Mesendoderm (in vitro differentiated cells): ENCODE measurements around the gene METTL1.

Source experiments
- DNase-seq: peaks from one replicate; pipeline ENCODE4 v3.0.0; 2013
- H2AK5ac ChIP-seq: 2 replicates; pipeline ENCODE4 v1.6.1; 2013; ENCODE audit warnings: low read length, inconsistent platforms
- H2BK120ac ChIP-seq: 2 replicates; pipeline ENCODE4 v1.6.1; 2013; ENCODE audit warnings: low read depth, mild to moderate bottlenecking, low read length, moderate library complexity, mixed read lengths
- H2BK15ac ChIP-seq: replicated peaks from 2 replicates; pipeline ENCODE4 v1.6.1; 2013; ENCODE audit warnings: low read depth, mild to moderate bottlenecking, moderate library complexity
- H2BK5ac ChIP-seq: 2 replicates; pipeline ENCODE4 v1.6.1; 2013; ENCODE audit warnings: low read length, inconsistent platforms
- H3K18ac ChIP-seq: 2 replicates; pipeline ENCODE4 v1.6.1; 2013; ENCODE audit warnings: mild to moderate bottlenecking, low read length, mixed read lengths
- H3K23ac ChIP-seq: one replicate; pipeline ENCODE4 v1.6.1; 2013; ENCODE audit warnings: low read length
- H3K27ac ChIP-seq: 2 replicates; pipeline ENCODE4 v1.5.1; 2013; ENCODE audit warnings: low read depth, mild to moderate bottlenecking, inconsistent platforms, low read length, moderate library complexity
- H3K27me3 ChIP-seq: 2 replicates; pipeline ENCODE4 v1.6.1; 2013; ENCODE audit warnings: low read length, control low read depth, mild to moderate bottlenecking, inconsistent platforms; ENCODE audit not compliant: insufficient read depth, poor library complexity
- H3K36me3 ChIP-seq: 2 replicates; pipeline ENCODE4 v1.6.1; 2013; ENCODE audit warnings: low read length, inconsistent platforms; ENCODE audit not compliant: control insufficient read depth, insufficient read depth
- H3K4ac ChIP-seq: one replicate; pipeline ENCODE4 v1.6.1; 2013; ENCODE audit warnings: low read depth, mild to moderate bottlenecking, low read length, moderate library complexity
- H3K4me1 ChIP-seq: 2 replicates; pipeline ENCODE4 v1.6.1; 2013; ENCODE audit warnings: low read depth, low read length, inconsistent platforms; ENCODE audit not compliant: control insufficient read depth
- H3K4me2 ChIP-seq: 2 replicates; pipeline ENCODE4 v1.6.1; 2013; ENCODE audit warnings: low read length
- H3K4me3 ChIP-seq: 2 replicates; pipeline ENCODE4 v1.5.1; 2013; ENCODE audit warnings: mild to moderate bottlenecking, low read length
- H3K56ac ChIP-seq: one replicate; pipeline ENCODE4 v1.6.1; 2013; ENCODE audit warnings: low read length
- H3K79me1 ChIP-seq: 2 replicates; pipeline ENCODE4 v1.6.1; 2013; ENCODE audit warnings: low read length, inconsistent platforms
- H3K79me2 ChIP-seq: 2 replicates; pipeline ENCODE4 v1.6.1; 2013; ENCODE audit warnings: mild to moderate bottlenecking, low read length; ENCODE audit not compliant: control insufficient read depth, insufficient read depth
- H3K9ac ChIP-seq: 2 replicates; pipeline ENCODE4 v1.6.1; 2013; ENCODE audit warnings: low read length, inconsistent platforms
- H4K5ac ChIP-seq: one replicate; pipeline ENCODE4 v1.6.1; 2013; ENCODE audit warnings: low read length
- H4K8ac ChIP-seq: one replicate; pipeline ENCODE4 v1.6.1; 2013; ENCODE audit warnings: low read depth, mild to moderate bottlenecking, control low read depth, low read length, moderate library complexity
- WGBS: extraction: QIAGEN DNeasy Blood & Tissue Kit; methylation state at CpG from one replicate; pipeline ENCODE4 v1.1.7; 2013; ENCODE audit warnings: low lambda C conversion rate, missing lambda C conversion rate; ENCODE audit not compliant: insufficient coverage; ENCODE audit errors: extremely low coverage; 5-methylcytosine and 5-hydroxymethylcytosine counted together

METTL1 gene

GRCh38 chr12:57733928-57734327 is 38.0 kb downstream of the METTL1 start:
- Histone ChIP-seq H4K5ac (no peak overlapping the region), H3K4me1 (peaks cover 2% of the 10 kb centered on the region), H2BK15ac (no peak overlapping the region), H2AK5ac (no peak overlapping the region), H3K27me3 (peaks cover 56% of the 10 kb centered on the region), H3K4ac (no peak overlapping the region), H3K18ac (no peak overlapping the region), H3K4me3 (no peak overlapping the region), H3K79me1 (no peaks in the 10 kb centered on the region), H3K27ac (no peak overlapping the region), H2BK5ac (no peak overlapping the region), H2BK120ac (no peak overlapping the region), H3K23ac (no peak overlapping the region), H3K79me2 (no peaks in the 10 kb centered on the region), H3K4me2 (no peak overlapping the region), H3K9ac (no peak overlapping the region), H3K36me3 (no peaks in the 10 kb centered on the region), H3K56ac (no peak overlapping the region), H4K8ac (no peak overlapping the region)
- no CpG with 5 or more reads among the region's 6 CpGs for WGBS
- no peak for DNase-seq

GRCh38 chr12:57732726-57733593 is 38.9 kb downstream of the METTL1 start:
- H3K79me1 ChIP-seq, result no peaks in the 10 kb centered on the region
- H3K56ac ChIP-seq, result no peak overlapping the region
- WGBS, result no CpG with 5 or more reads among the region's 11 CpGs
- H3K79me2 ChIP-seq, result no peaks in the 10 kb centered on the region
- peaks cover 2% of the 10 kb centered on the region for H3K4me1 ChIP-seq
- no peak overlapping the region for H3K23ac ChIP-seq
- DNase-seq, result no peak
- no peak overlapping the region for H2BK5ac ChIP-seq
- H3K36me3 ChIP-seq, result no peaks in the 10 kb centered on the region
- no peak overlapping the region for H2BK15ac ChIP-seq
- no peak overlapping the region for H3K18ac ChIP-seq
- H3K9ac ChIP-seq, result no peak overlapping the region
- H2BK120ac ChIP-seq, result no peak overlapping the region
- no peak overlapping the region for H3K27ac ChIP-seq
- H3K4me2 ChIP-seq, result no peak overlapping the region
- H4K8ac ChIP-seq, result no peak overlapping the region
- H3K4ac ChIP-seq, result no peak overlapping the region
- no peak overlapping the region for H3K4me3 ChIP-seq
- no peak overlapping the region for H4K5ac ChIP-seq
- H2AK5ac ChIP-seq, result no peak overlapping the region
- peaks cover 54% of the 10 kb centered on the region for H3K27me3 ChIP-seq

- H3K4me3 ChIP-seq, result no peak overlapping the region
- peaks cover 2% of the 10 kb centered on the region for H3K4me1 ChIP-seq
- H3K23ac ChIP-seq, result no peak overlapping the region
- H3K4ac ChIP-seq, result no peak overlapping the region
- peaks cover 52% of the 10 kb centered on the region for H3K27me3 ChIP-seq
- H2BK5ac ChIP-seq, result no peak overlapping the region
- H3K79me1 ChIP-seq, result no peaks in the 10 kb centered on the region
- WGBS, result no CpG with 5 or more reads among the region's 4 CpGs
- no peaks in the 10 kb centered on the region for H3K36me3 ChIP-seq
- H3K9ac ChIP-seq, result no peak overlapping the region
- H3K56ac ChIP-seq, result no peak overlapping the region
- H2BK120ac ChIP-seq, result no peak overlapping the region
- no peak overlapping the region for H4K5ac ChIP-seq
- no peak overlapping the region for H4K8ac ChIP-seq
- H3K79me2 ChIP-seq, result no peaks in the 10 kb centered on the region
- H3K4me2 ChIP-seq, result no peak overlapping the region
- H3K27ac ChIP-seq, result no peak overlapping the region
- no peak overlapping the region for H2AK5ac ChIP-seq
- H2BK15ac ChIP-seq, result no peak overlapping the region
- H3K18ac ChIP-seq, result no peak overlapping the region
- no peak for DNase-seq
These were observed 39.6 kb downstream of the METTL1 start for GRCh38 chr12:57732270-57732669.

GRCh38 chr12:57731411-57732080 is 40.4 kb downstream of the METTL1 start:
- H3K4me2 ChIP-seq, result no peak overlapping the region
- H3K18ac ChIP-seq, result no peak overlapping the region
- no peaks in the 10 kb centered on the region for H3K79me1 ChIP-seq
- no peak overlapping the region for H3K9ac ChIP-seq
- peaks cover 52% of the 10 kb centered on the region for H3K27me3 ChIP-seq
- no peak overlapping the region for H2BK15ac ChIP-seq
- no peak overlapping the region for H3K23ac ChIP-seq
- H4K8ac ChIP-seq, result no peak overlapping the region
- no peak overlapping the region for H3K4ac ChIP-seq
- H3K36me3 ChIP-seq, result no peaks in the 10 kb centered on the region
- no peak overlapping the region for H2BK120ac ChIP-seq
- no peaks in the 10 kb centered on the region for H3K79me2 ChIP-seq
- H3K4me1 ChIP-seq, result peaks cover 1% of the 10 kb centered on the region
- H3K27ac ChIP-seq, result no peak overlapping the region
- WGBS, result no CpG with 5 or more reads among the region's 19 CpGs
- no peak overlapping the region for H2BK5ac ChIP-seq
- no peak for DNase-seq
- no peak overlapping the region for H3K56ac ChIP-seq
- H2AK5ac ChIP-seq, result no peak overlapping the region
- no peak overlapping the region for H3K4me3 ChIP-seq
- no peak overlapping the region for H4K5ac ChIP-seq

- Histone ChIP-seq H3K9ac (no peak overlapping the region), H3K27me3 (peaks cover 48% of the 10 kb centered on the region), H3K79me2 (no peaks in the 10 kb centered on the region), H3K23ac (no peak overlapping the region), H3K4me2 (no peak overlapping the region), H3K27ac (no peak overlapping the region), H4K5ac (no peak overlapping the region), H3K4ac (no peak overlapping the region), H3K36me3 (no peaks in the 10 kb centered on the region), H4K8ac (no peak overlapping the region), H2BK5ac (no peak overlapping the region), H3K4me1 (no peaks in the 10 kb centered on the region), H2AK5ac (no peak overlapping the region), H3K4me3 (no peak overlapping the region), H3K79me1 (no peaks in the 10 kb centered on the region), H2BK120ac (no peak overlapping the region), H2BK15ac (no peak overlapping the region), H3K18ac (no peak overlapping the region), H3K56ac (no peak overlapping the region)
- WGBS, result no CpG with 5 or more reads among the region's 13 CpGs
- DNase-seq, result no peak
These were observed 41.4 kb downstream of the METTL1 start for GRCh38 chr12:57730336-57731067.
